Endodermal cell (in vitro differentiated cells): ENCODE results near the gene LCP1. TPM values are rescaled to one million over a fixed set of nuclear protein-coding genes. Genes with fewer than 3 reads are reported as not detected.

Experiments
- DNase-seq: peaks from one replicate; pipeline ENCODE4 v3.0.0-alpha.2; 2017
- H3K27ac ChIP-seq: 2 replicates; pipeline ENCODE4 v1.5.1; 2013; ENCODE audit warnings: mild to moderate bottlenecking, low read depth, low read length, moderate library complexity
- H3K27me3 ChIP-seq: 2 replicates; pipeline ENCODE4 v1.6.1; 2013; ENCODE audit warnings: mild to moderate bottlenecking, low read length, moderate library complexity; ENCODE audit not compliant: insufficient read depth, control insufficient read depth, poor library complexity, severe bottlenecking
- H3K36me3 ChIP-seq: 2 replicates; pipeline ENCODE4 v1.7.0; 2013; ENCODE audit warnings: mild to moderate bottlenecking, low read length, moderate library complexity; ENCODE audit not compliant: control insufficient read depth, insufficient read depth
- H3K4me1 ChIP-seq: one replicate; pipeline ENCODE4 v1.7.0; 2013; ENCODE audit warnings: low read length; ENCODE audit not compliant: control insufficient read depth, insufficient read depth
- H3K4me3 ChIP-seq: 2 replicates; pipeline ENCODE4 v1.5.1; 2013; ENCODE audit warnings: mild to moderate bottlenecking, low read length, moderate library complexity
- H3K9ac ChIP-seq: 2 replicates; pipeline ENCODE4 v1.6.1; 2013; ENCODE audit warnings: mild to moderate bottlenecking, low read length, moderate library complexity; ENCODE audit not compliant: poor library complexity, severe bottlenecking; ENCODE audit errors: extremely low read depth
- H3K9me3 ChIP-seq: 2 replicates; pipeline ENCODE4 v1.6.1; 2013; ENCODE audit warnings: mild to moderate bottlenecking, low read length, moderate library complexity; ENCODE audit not compliant: control insufficient read depth
- H3K27ac Mint-ChIP-seq: 2 replicates; pipeline ENCODE4 v1.8.0; 2020; ENCODE audit warnings: mixed read lengths
- H3K27me3 Mint-ChIP-seq: 2 replicates; pipeline ENCODE4 v1.8.0; 2021; ENCODE audit warnings: mild to moderate bottlenecking, mixed read lengths; ENCODE audit not compliant: insufficient read depth
- H3K36me3 Mint-ChIP-seq: 2 replicates; pipeline ENCODE4 v1.8.0; 2020; ENCODE audit warnings: low read depth, mixed read lengths
- H3K4me1 Mint-ChIP-seq: 2 replicates; pipeline ENCODE4 v1.8.0; 2020; ENCODE audit warnings: mixed read lengths
- H3K4me3 Mint-ChIP-seq: 2 replicates; pipeline ENCODE4 v1.8.0; 2020; ENCODE audit warnings: mild to moderate bottlenecking, moderate library complexity, mixed read lengths
- H3K9me3 Mint-ChIP-seq: 2 replicates; pipeline ENCODE4 v1.8.0; 2020; ENCODE audit warnings: mild to moderate bottlenecking, mixed read lengths
- WGBS, 2 experiments: methylation state at CpG; one replicate each; pipeline versions ENCODE4 v1.1.5 to v1.1.7; 2013; ENCODE audit warnings: missing lambda C conversion rate in 2 of 2, mixed read lengths in 1 of 2; ENCODE audit not compliant: insufficient coverage in 1 of 2, insufficient read length in 1 of 2; 5-methylcytosine and 5-hydroxymethylcytosine counted together
- total RNA-seq, 2 donors: library from RNA; stranded (reverse); fragmentation: NEBNext Ultra II Directional in 1 of 2; extraction: Animal tissue kit (Norgen Biotek cat#: 25700) in 1 of 2; gene quantifications; 2 replicates in 1 of 2; 3 replicates in 1 of 2; pipeline ENCODE4 v1.2.1, GENCODE V29; 2021
- TF ChIP-seq, protein P1 (sequence below): fragments of 200-600 bp; sonication (generic); conservative IDR thresholded peaks from 2 replicates; pipeline ENCODE4 v1.5.0; 2021; ENCODE audit warnings: antibody characterized with exemption, mild to moderate bottlenecking

The LCP1 gene
- total RNA-seq, 2 donors from 2014 or later = 3.0 to 16.8 TPM

DNA sequence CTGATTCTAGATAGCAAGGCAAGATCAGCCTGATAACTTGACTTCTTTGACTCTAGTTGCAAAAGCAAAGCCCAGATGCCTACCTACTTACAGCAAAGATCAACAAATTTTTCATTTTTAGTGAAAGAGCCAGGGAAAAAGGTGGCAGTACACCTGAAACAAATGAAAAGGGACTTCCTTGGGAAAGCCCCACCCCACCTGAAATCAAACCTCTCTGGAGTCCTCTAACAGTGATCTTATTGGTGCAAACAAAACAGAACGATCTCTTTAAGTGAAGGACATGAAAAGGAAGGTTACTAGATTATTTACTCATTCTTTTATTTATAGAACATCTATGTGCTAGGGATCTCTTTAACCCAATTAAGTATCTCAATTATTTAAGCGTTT lies 507 bp upstream of the LCP1 start:
- H3K4me1 ChIP-seq = peaks cover 4% of the 10 kb centered on the region
- Mint-ChIP-seq H3K4me3 (peak overlapping the region; percentile 50), H3K27me3 (no peaks in the 10 kb centered on the region), H3K36me3 (no peaks in the 10 kb centered on the region), H3K9me3 (no peaks in the 10 kb centered on the region), H3K4me1 (peaks cover 34% of the 10 kb centered on the region), H3K27ac (no peak overlapping the region)
- no peak overlapping the region for H3K4me3 ChIP-seq
- no peaks in the 10 kb centered on the region for H3K9me3 ChIP-seq
- no peaks in the 10 kb centered on the region for H3K36me3 ChIP-seq
- no peak for DNase-seq
- no peaks in the 10 kb centered on the region for H3K27me3 ChIP-seq
- 79% methylated on average over 2 of the region's 2 CpGs; no CpG with 5 or more reads in 1 of the 2 experiments for WGBS, 2 experiments
- no peak overlapping the region for H3K9ac ChIP-seq
- H3K27ac ChIP-seq = no peak overlapping the region
- TF ChIP-seq, protein P1, sequence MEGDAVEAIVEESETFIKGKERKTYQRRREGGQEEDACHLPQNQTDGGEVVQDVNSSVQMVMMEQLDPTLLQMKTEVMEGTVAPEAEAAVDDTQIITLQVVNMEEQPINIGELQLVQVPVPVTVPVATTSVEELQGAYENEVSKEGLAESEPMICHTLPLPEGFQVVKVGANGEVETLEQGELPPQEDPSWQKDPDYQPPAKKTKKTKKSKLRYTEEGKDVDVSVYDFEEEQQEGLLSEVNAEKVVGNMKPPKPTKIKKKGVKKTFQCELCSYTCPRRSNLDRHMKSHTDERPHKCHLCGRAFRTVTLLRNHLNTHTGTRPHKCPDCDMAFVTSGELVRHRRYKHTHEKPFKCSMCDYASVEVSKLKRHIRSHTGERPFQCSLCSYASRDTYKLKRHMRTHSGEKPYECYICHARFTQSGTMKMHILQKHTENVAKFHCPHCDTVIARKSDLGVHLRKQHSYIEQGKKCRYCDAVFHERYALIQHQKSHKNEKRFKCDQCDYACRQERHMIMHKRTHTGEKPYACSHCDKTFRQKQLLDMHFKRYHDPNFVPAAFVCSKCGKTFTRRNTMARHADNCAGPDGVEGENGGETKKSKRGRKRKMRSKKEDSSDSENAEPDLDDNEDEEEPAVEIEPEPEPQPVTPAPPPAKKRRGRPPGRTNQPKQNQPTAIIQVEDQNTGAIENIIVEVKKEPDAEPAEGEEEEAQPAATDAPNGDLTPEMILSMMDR = no peak

DNA sequence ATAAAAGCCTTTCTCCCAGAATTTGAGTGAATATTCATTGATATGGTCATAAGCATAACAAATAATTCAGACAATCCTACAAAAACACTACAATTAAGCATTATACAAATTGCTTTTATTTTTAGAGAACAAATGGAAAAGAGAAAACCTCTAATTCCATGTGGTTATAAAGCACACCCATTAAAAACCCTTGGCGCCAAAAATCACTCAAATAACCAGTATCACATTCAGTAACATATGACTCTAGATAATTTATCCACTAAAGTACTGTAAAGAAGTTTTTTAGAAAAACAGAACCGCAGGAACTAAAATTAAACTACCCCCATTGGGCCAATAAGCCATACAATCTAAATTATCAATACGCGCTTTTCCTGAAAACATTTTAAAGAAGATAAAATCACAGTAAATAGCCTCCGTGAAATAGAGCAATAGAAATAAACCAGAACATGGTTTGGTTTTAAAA lies 569 bp downstream of the LCP1 start:
- Histone ChIP-seq H3K4me1 (peaks cover 4% of the 10 kb centered on the region), H3K9me3 (no peaks in the 10 kb centered on the region), H3K27ac (no peak overlapping the region), H3K27me3 (no peaks in the 10 kb centered on the region), H3K36me3 (no peaks in the 10 kb centered on the region), H3K4me3 (no peak overlapping the region), H3K9ac (no peak overlapping the region)
- Mint-ChIP-seq H3K9me3 (no peaks in the 10 kb centered on the region), H3K27ac (peak overlapping the region; percentile 20), H3K36me3 (no peaks in the 10 kb centered on the region), H3K27me3 (no peaks in the 10 kb centered on the region), H3K4me3 (peak overlapping the region; percentile 50), H3K4me1 (peaks cover 34% of the 10 kb centered on the region)
- DNase-seq = no peak
- TF ChIP-seq, protein P1 = no peak
- 90% methylated on average over 5 of the region's 5 CpGs; no CpG with 5 or more reads in 1 of the 2 experiments for WGBS, 2 experiments

DNA sequence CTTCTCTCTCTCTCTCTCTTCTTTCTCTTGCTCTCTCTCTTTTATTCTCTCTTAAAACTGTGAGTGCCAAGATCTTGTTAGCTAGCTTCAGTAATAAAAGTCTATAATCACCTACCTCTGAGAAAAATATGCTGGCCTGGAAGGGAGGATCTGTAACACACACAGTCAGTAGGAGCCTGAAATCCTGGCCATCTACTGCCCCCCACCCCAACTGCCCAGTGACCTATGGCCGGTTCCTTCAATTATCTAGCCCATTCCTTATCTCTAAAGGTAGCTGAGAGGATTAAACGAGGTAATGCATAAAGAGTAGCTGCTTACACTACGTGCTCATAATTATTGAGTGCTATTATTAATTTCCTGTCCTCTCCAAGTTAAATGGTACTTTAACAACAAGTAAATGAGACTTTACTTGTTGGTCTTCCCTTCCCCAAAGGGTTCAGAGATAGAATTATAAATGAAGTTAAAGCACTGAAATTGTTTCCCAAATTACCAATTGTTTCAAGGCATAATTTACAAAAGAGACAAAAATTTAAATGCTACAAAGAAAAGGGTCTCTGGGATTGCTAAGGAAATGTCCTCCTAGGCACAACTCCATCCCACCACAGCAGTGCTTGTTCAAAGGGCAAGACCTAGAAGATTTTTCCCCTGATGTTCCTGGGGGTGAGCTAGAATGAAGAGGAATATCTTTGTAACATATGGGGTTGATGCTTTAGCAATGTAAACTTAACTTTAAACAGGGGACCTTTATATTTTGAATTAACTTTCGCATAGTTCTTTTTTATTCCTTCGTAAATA lies 1.8 kb downstream of the LCP1 start:
- H3K4me1 Mint-ChIP-seq = peaks cover 34% of the 10 kb centered on the region
- Histone ChIP-seq H3K9ac (no peak overlapping the region), H3K4me3 (no peak overlapping the region), H3K9me3 (no peaks in the 10 kb centered on the region), H3K27ac (no peak overlapping the region), H3K4me1 (peaks cover 4% of the 10 kb centered on the region), H3K27me3 (no peaks in the 10 kb centered on the region), H3K36me3 (no peaks in the 10 kb centered on the region)
- no peaks in the 10 kb centered on the region for H3K36me3 Mint-ChIP-seq
- H3K9me3 Mint-ChIP-seq = no peaks in the 10 kb centered on the region
- TF ChIP-seq, protein P1 = no peak
- peak overlapping the region; percentile 14 for H3K4me3 Mint-ChIP-seq
- H3K27me3 Mint-ChIP-seq = peaks cover 4% of the 10 kb centered on the region
- no peak for DNase-seq
- WGBS, 2 experiments = 89 to 93% methylated on average over 2 to 5 of the region's 5 CpGs
- no peak overlapping the region for H3K27ac Mint-ChIP-seq
